Measurements from ENCODE around the gene PRKN.

- TF ChIP-seq CTCF (IDR thresholded peaks at IDR 0.05) = no peak
- no peak for TF ChIP-seq EP300 (IDR thresholded peaks at IDR 0.05; ENCODE audit: low read depth)
- TF ChIP-seq POLR2A (IDR thresholded peaks at IDR 0.05) = no peak
- no peak for TF ChIP-seq POLR2AphosphoS5 (IDR thresholded peaks at IDR 0.05)
Observed at GRCh38 chr6:161568885-161569456, 1158.6 kb downstream of the PRKN start.
